Measurements from ENCODE around the gene RPS6KL1.

RPS6KL1 gene

DNA sequence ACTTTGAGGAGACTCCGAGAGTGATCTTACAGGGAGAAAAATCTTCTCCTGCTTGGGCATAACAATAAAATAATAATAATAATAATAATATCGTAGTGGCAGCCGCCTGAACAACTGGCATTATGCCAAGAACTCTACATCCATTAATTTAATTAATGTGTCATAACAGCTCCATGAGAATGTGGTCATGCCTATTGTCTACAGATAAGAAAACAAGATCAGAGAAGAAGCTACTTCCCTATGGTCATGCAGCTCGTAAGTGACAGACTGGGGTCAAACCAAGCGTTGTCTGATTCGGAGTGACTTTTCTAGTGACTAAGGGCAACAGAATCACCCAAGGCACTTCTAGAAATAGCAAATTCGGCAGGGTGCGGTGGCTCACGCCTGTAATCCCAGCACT is 58.9 kb downstream of the RPS6KL1 start:
- in situ Hi-C loops (cut with MboI; ENCODE audit: low sequenced_read_pairs), result no loop called here

DNA sequence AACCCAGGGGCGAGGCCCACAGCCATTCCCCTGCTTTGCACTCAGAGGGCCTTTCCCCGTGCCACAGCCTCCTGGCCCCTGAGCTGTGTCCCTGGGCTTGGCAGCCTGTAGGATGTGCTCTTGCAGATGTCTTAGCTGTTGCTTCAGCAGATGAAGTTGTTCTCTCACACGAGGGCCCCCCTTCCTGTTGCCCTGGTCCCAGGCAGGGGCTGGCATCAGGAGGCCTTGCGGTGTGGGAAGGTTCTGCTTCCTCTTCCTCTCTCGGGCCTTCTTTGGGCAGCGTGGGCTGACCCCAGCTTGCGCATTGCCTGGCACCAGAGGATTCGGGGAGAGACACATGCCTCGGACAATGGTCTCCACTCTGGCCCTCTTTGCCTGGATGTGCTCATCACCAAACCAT is 59.8 kb downstream of the RPS6KL1 start:
- in situ Hi-C loops (cut with MboI; ENCODE audit: low sequenced_read_pairs), result no loop called here

DNA sequence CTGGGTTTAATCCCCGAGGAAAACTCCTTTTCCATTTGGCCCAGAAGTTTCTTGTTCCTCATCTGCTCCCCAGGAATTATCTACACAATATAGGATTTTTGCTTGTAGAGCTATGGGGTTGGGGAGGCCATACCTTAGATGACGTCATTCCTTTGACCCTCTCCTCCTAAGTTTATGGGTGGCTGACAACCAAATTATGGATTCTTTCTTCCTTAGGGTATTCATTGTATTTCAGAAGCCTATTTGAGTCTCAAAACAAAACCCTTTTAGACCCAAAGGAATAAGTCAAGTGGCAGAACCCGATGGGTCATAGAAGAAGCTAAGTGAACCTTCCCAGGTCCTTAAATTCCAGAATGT is 61.3 kb downstream of the RPS6KL1 start:
- in situ Hi-C loops (cut with MboI; ENCODE audit: low sequenced_read_pairs), result no loop called here

DNA sequence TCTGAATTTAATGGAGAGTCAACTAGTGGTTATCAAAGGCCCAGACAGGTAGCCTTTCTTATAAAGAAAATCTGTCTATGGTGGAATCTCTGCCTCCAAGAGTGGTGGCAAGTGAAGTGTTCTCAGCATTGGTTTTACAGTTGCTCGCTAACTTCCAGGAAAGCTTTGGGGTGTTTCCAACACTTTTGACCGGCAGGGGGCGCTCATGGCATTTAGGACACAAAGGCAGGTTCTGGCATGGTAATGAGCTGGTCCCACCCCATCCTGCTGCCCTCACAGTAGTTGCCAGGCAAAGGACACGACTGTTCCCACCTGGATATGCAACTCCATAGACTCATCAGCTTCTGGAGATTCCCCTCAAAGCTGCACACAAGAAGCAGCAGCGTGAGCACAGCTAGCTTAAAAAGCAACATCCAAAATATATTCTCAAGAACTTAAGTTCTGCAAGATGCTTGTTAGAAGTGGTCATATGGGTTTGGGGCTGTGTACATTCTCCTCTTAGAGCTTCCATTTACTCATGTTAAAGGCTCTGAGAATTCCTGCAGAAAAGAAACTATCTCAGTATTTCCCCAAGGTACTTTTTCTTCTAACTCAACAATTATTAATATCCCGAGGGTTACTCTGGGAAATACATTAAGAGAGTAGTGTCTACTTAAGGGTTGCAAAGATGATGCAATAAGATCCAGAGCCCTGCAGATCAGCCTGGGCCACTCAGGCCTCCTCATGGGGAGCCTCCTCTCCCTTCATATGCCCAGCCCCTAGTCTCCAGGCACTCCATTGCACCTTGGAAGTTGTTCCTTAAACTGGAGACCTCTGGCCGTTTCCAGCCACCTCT is 61.9 kb downstream of the RPS6KL1 start:
- in situ Hi-C loops (cut with MboI; ENCODE audit: low sequenced_read_pairs), result no loop called here

DNA sequence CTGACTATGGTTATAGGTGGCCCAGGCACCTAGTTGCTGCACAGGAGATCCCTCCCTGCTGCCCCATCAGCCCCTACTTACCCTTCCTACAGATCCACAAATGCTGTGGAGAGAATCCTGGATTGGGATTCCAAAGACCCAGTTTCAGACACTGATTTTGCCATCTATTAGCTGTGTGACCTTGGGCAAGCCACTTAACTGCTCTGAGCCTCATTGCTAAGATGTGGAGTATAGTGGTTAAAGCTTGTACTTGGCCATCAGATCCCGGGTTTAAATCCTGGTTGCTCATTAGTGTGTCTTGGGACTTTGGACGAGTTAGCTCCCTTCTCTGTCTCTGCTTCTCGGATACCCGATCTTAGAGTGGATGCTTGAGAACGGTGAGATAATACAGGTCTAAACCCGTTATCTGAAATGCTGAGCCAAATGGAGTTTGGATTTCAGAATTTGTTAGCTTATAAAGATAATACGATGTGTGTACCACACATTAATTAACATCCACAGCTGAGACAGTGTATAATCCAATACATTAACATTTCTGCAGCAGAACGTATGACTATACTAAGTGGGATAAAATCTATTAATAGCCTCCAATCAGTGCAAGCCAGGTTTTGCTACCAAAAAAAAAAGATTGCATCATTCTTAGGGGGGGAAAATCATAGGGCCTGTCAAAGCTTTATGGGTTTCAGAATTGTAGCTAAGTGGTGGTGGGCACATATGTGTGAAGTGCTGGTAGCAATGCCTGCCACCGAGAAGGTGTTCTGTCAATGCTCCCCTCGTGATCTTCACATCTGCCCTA is 63.1 kb downstream of the RPS6KL1 start:
- in situ Hi-C loops (cut with MboI; ENCODE audit: low sequenced_read_pairs), result no loop called here

DNA sequence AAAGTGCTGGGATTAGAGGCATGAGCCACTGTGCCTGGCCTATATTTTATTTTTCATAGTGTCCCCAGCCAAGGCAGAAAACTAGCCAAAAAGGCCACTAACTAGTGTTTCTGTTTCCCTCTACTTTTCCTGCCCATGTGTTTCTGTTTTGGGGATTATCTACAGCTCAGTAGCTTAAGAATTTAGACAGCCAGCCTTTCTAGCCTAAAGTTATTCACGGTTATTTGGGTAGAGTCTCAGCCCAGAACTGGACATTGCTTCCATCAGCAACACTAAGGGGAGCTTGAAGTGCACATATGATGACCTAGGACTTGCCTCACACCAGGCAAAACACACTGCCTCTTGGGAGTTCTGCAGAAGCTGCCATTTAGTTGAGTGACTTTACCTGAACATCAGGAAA is 65.0 kb downstream of the RPS6KL1 start:
- in situ Hi-C loops (cut with MboI; ENCODE audit: low sequenced_read_pairs), result no loop called here

DNA sequence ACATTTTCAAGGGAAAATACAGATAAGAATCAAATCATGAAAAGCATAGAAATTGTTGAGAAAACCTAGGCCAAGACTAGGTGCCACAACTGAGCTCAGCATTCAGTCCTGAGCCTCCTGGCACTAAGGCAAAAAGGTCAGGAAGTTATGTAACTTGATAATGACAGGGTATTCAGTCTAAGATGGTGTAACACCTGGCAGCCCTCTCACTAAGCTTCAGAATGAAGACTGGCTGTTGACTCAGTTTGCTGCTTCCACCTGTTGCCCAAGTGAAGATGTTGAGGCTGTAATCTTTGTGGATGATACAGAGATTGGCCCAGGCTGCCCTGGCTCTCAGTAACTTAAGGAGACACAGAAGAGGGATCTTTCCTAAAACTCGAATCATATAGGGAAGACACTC is 66.7 kb downstream of the RPS6KL1 start:
- in situ Hi-C loops (cut with MboI; ENCODE audit: low sequenced_read_pairs), result no loop called here

DNA sequence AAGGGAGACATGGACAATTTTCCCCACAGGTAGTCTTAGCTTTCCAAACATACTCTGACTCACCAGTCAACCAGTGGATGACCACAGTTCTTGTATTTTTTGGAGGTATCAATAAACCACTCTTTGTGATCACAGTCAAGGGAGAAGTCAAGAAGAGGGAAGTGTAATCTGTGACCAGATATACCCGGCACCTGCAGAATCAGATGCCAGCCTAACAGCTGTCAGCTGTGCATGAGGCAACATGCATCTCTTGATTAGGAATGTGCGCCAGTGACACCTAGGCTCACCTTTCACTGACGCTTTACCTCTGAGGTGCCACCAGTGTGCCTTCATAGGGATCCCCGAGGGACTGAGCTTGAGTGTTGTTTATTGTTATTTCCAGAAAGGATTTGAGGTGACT is 67.1 kb downstream of the RPS6KL1 start:
- in situ Hi-C loops (cut with MboI; ENCODE audit: low sequenced_read_pairs), result no loop called here

DNA sequence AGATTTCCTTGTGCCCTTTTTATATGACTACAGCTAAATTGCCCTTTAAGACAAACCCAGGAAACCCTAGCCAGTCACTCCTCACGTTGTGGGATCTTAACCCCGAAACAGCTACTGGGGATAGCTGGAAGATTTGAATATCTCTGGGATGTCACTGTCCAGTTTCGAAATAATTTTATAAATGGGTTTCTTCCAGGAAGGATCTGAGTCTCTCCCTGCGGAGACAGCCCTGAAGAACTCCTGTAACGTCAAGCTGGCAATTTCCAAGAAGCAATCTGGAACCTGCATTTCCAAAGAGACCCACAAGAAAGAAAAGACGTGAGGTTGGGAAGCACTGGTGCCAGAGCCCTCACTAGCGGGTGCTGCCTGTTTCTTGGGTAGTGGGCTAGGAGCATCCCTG is 68.0 kb downstream of the RPS6KL1 start:
- in situ Hi-C loops (cut with MboI; ENCODE audit: low sequenced_read_pairs), result no loop called here

All from HL-60/S4 (cell line).